ENCODE data around the gene SAMD4A. TPM values are rescaled to one million over a fixed set of nuclear protein-coding genes. Genes with fewer than 3 reads are reported as not detected.
A peak's percentile ranks its signal among the peaks of the same experiment; 100 is the strongest.
"Not testable (repeated sequence)": the region's sequence is repeated elsewhere in the genome, so short reads cannot be mapped to it uniquely, and the experiment has no call there.

Gene SAMD4A
- total RNA-seq, 2 experiments from 2014 or later = 1.0 to 1.2 TPM

GRCh38 chr14:54610051-54610977, 43.4 kb downstream of the SAMD4A start:
- ChIA-PET CTCF (no interaction called here), POLR2A (no interaction called here)
- no peaks in the 10 kb centered on the region for H3K36me3 Mint-ChIP-seq (ENCODE audit: low read depth)
- no peak for DNase-seq
- no peaks in the 10 kb centered on the region for H3K9me3 Mint-ChIP-seq
- H3K27me3 Mint-ChIP-seq = peaks cover 9% of the 10 kb centered on the region
- H3K4me3 Mint-ChIP-seq = no peak overlapping the region
- no peaks in the 10 kb centered on the region for H3K4me1 Mint-ChIP-seq
- no peak overlapping the region for H3K27ac Mint-ChIP-seq

GRCh38 chr14:54614296-54614695, 47.4 kb downstream of the SAMD4A start:
- ChIA-PET CTCF (no interaction called here), POLR2A (no interaction called here)
- peaks cover 9% of the 10 kb centered on the region for H3K4me1 Mint-ChIP-seq

GRCh38 chr14:54617467-54617866, 50.5 kb downstream of the SAMD4A start:
- ChIA-PET CTCF (no interaction called here), POLR2A (no interaction called here)
- no peak overlapping the region for H3K4me3 Mint-ChIP-seq
- peaks cover 13% of the 10 kb centered on the region for H3K4me1 Mint-ChIP-seq
- no peaks in the 10 kb centered on the region for H3K9me3 Mint-ChIP-seq
- peaks cover 2% of the 10 kb centered on the region for H3K36me3 Mint-ChIP-seq (ENCODE audit: low read depth)
- no peaks in the 10 kb centered on the region for H3K27me3 Mint-ChIP-seq
- no peak for DNase-seq
- no peak overlapping the region for H3K27ac Mint-ChIP-seq

More at GRCh38 chr14:54614296-54614695, 47.4 kb downstream of the SAMD4A start:
- Mint-ChIP-seq H3K36me3 (ENCODE audit: low read depth) (no peaks in the 10 kb centered on the region), H3K9me3 (no peaks in the 10 kb centered on the region), H3K27me3 (peaks cover 5% of the 10 kb centered on the region), H3K4me3 (no peak overlapping the region), H3K27ac (no peak overlapping the region)
- DNase-seq = no peak

GRCh38 chr14:54621686-54622085, 54.8 kb downstream of the SAMD4A start:
- no peak for DNase-seq
- CTCF ChIA-PET = no interaction called here
- Mint-ChIP-seq H3K9me3 (peaks cover 4% of the 10 kb centered on the region), H3K4me3 (no peak overlapping the region), H3K27ac (no peak overlapping the region), H3K36me3 (ENCODE audit: low read depth) (peaks cover 6% of the 10 kb centered on the region), H3K27me3 (no peaks in the 10 kb centered on the region), H3K4me1 (peaks cover 25% of the 10 kb centered on the region)
- POLR2A ChIA-PET = no interaction called here

GRCh38 chr14:54622192-54622958, 55.4 kb downstream of the SAMD4A start:
- H3K9me3 Mint-ChIP-seq = peaks cover 4% of the 10 kb centered on the region
- H3K27ac Mint-ChIP-seq = no peak overlapping the region
- H3K4me3 Mint-ChIP-seq = no peak overlapping the region
- H3K36me3 Mint-ChIP-seq (ENCODE audit: low read depth) = peaks cover 6% of the 10 kb centered on the region
- H3K4me1 Mint-ChIP-seq = peaks cover 29% of the 10 kb centered on the region
- ChIA-PET CTCF (interaction anchor here (0.6 kb wide), 2 partner anchors 47 to 212 kb away, joined by 3 to 5 read pairs; no protein-coding TSS in a partner anchor), POLR2A (no interaction called here)
- DNase-seq = peak; percentile 22
- H3K27me3 Mint-ChIP-seq = no peaks in the 10 kb centered on the region

GRCh38 chr14:54623279-54624004, 56.5 kb downstream of the SAMD4A start:
- ChIA-PET POLR2A (interaction anchor here (1.0 kb wide), 1 partner anchor 9 kb away, joined by 3 read pairs; no protein-coding TSS in a partner anchor), CTCF (interaction anchor here (0.6 kb wide), 1 partner anchor 211 kb away, joined by 5 read pairs; no protein-coding TSS in a partner anchor)
- H3K9me3 Mint-ChIP-seq = peaks cover 4% of the 10 kb centered on the region
- H3K27ac Mint-ChIP-seq = no peak overlapping the region
- no peak for DNase-seq
- no peak overlapping the region for H3K4me3 Mint-ChIP-seq
- H3K27me3 Mint-ChIP-seq = no peaks in the 10 kb centered on the region
- H3K4me1 Mint-ChIP-seq = peaks cover 32% of the 10 kb centered on the region
- peaks cover 6% of the 10 kb centered on the region for H3K36me3 Mint-ChIP-seq (ENCODE audit: low read depth)

- DNase-seq; H3K4me3 Mint-ChIP-seq; CTCF ChIA-PET; H3K36me3 Mint-ChIP-seq (ENCODE audit: low read depth); H3K27ac Mint-ChIP-seq; H3K27me3 Mint-ChIP-seq; H3K9me3 Mint-ChIP-seq: not testable (repeated sequence)
- H3K4me1 Mint-ChIP-seq = peaks cover 38% of the 10 kb centered on the region
- POLR2A ChIA-PET = interaction anchor here (1.0 kb wide), 1 partner anchor 8 kb away, joined by 3 read pairs; no protein-coding TSS in a partner anchor
These were observed 57.1 kb downstream of the SAMD4A start for GRCh38 chr14:54624005-54624358.

GRCh38 chr14:54625112-54625511, 58.2 kb downstream of the SAMD4A start:
- Mint-ChIP-seq H3K36me3 (ENCODE audit: low read depth) (peaks cover 4% of the 10 kb centered on the region), H3K9me3 (peaks cover 4% of the 10 kb centered on the region), H3K4me1 (peaks cover 44% of the 10 kb centered on the region), H3K4me3 (no peak overlapping the region), H3K27ac (no peak overlapping the region), H3K27me3 (no peaks in the 10 kb centered on the region)
- no peak for DNase-seq
- POLR2A ChIA-PET = no interaction called here
- CTCF ChIA-PET = interaction anchor here (0.6 to 0.7 kb wide), 2 partner anchors 18 to 643 kb away, joined by 3 to 4 read pairs; no protein-coding TSS in a partner anchor

- Mint-ChIP-seq H3K4me1 (peaks cover 44% of the 10 kb centered on the region), H3K27ac (peak overlapping the region; percentile 82), H3K27me3 (no peaks in the 10 kb centered on the region), H3K9me3 (peaks cover 4% of the 10 kb centered on the region), H3K36me3 (ENCODE audit: low read depth) (peaks cover 4% of the 10 kb centered on the region), H3K4me3 (no peak overlapping the region)
- POLR2A ChIA-PET = interaction anchor here (0.9 to 2.2 kb wide), 3 partner anchors 26 to 424 kb away, joined by 3 to 8 read pairs (median 4); partner anchors contain the start of genes MAPK1IP1L and SAMD4A
- DNase-seq = no peak
- CTCF ChIA-PET = interaction anchor here (0.8 to 2.3 kb wide), 5 partner anchors 42 to 146 kb away, joined by 3 to 6 read pairs (median 5); no protein-coding TSS in a partner anchor
These were observed 60.3 kb downstream of the SAMD4A start for GRCh38 chr14:54627219-54627539.

- ChIA-PET POLR2A (interaction anchor here (0.9 to 2.2 kb wide), 3 partner anchors 27 to 423 kb away, joined by 3 to 8 read pairs (median 4); partner anchors contain the start of genes MAPK1IP1L and SAMD4A), CTCF (interaction anchor here (0.8 to 2.3 kb wide), 5 partner anchors 42 to 146 kb away, joined by 3 to 6 read pairs (median 5); no protein-coding TSS in a partner anchor)
These were observed 60.8 kb downstream of the SAMD4A start for GRCh38 chr14:54627540-54628363.

GRCh38 chr14:54629183-54629582, 62.3 kb downstream of the SAMD4A start:
- POLR2A ChIA-PET = no interaction called here
- H3K9me3 Mint-ChIP-seq = peaks cover 3% of the 10 kb centered on the region
- CTCF ChIA-PET = no interaction called here
- no peaks in the 10 kb centered on the region for H3K36me3 Mint-ChIP-seq (ENCODE audit: low read depth)
- no peak for DNase-seq
- H3K4me1 Mint-ChIP-seq = peaks cover 35% of the 10 kb centered on the region
- H3K4me3 Mint-ChIP-seq = no peak overlapping the region
- H3K27ac Mint-ChIP-seq = no peak overlapping the region
- no peaks in the 10 kb centered on the region for H3K27me3 Mint-ChIP-seq

More at GRCh38 chr14:54627540-54628363, 60.8 kb downstream of the SAMD4A start:
- Mint-ChIP-seq H3K27me3 (no peaks in the 10 kb centered on the region), H3K9me3 (peaks cover 7% of the 10 kb centered on the region), H3K4me1 (peaks cover 39% of the 10 kb centered on the region), H3K36me3 (ENCODE audit: low read depth) (peaks cover 4% of the 10 kb centered on the region), H3K27ac (peak overlapping the region; percentile 82), H3K4me3 (peak overlapping the region; percentile 61)
- peak; percentile 50 for DNase-seq
